ENCODE data around the gene MVP.
A peak's percentile ranks its signal among the peaks of the same experiment; 100 is the strongest.
"Not testable (repeated sequence)": the region's sequence is repeated elsewhere in the genome, so short reads cannot be mapped to it uniquely, and the experiment has no call there.

The MVP gene

GRCh38 chr16:29815793-29816693 is 4.2 kb upstream of the MVP start, which contains the start of gene PAGR1:
TSS of gene PAGR1 (plus strand) at chr16:29816152. CDS start at chr16:29816526, 374 bp downstream.
- peaks cover 32% of the 10 kb centered on the region for H3K36me3 Mint-ChIP-seq (ENCODE audit: low read depth)
- peaks cover 47% of the 10 kb centered on the region for H3K4me1 Mint-ChIP-seq (ENCODE audit: low read depth)
- peaks cover 11% of the 10 kb centered on the region for H3K27me3 Mint-ChIP-seq (ENCODE audit: low read depth)
- peak within 1 kb of the TSS; percentile 90 for H3K4me3 Mint-ChIP-seq
- H3K9me3 Mint-ChIP-seq: no peaks in the 10 kb centered on the region
- H3K27ac Mint-ChIP-seq: peak within 1 kb of the TSS; percentile 95

- H3K4me3 Mint-ChIP-seq: peak overlapping the region; percentile 90
- peaks cover 33% of the 10 kb centered on the region for H3K36me3 Mint-ChIP-seq (ENCODE audit: low read depth)
- peak overlapping the region; percentile 95 for H3K27ac Mint-ChIP-seq
- H3K27me3 Mint-ChIP-seq (ENCODE audit: low read depth): peaks cover 6% of the 10 kb centered on the region
- H3K9me3 Mint-ChIP-seq: no peaks in the 10 kb centered on the region
- H3K4me1 Mint-ChIP-seq (ENCODE audit: low read depth): peaks cover 45% of the 10 kb centered on the region
These were observed 3.4 kb upstream of the MVP start for GRCh38 chr16:29816694-29817441.

DNA sequence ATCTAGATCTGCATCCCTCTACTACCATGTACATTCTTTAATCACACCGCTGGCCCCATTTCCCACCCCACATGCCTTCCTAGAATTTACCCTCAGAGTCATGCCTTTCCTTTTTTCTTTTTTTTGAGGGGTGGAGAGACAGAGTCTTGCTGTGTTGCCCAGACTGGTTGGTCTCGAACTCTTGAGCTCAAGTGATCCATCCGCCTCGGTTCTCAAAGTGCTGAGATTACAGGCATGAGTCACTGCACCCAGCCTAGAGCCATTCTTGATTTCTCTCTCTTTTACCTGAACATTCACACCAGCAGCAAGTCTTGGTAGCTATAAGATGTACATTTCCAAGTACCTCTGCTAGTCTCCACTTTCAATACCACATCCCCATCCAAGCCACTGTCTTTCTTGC is 2.2 kb upstream of the MVP start:
- H3K4me1 Mint-ChIP-seq (ENCODE audit: low read depth): peaks cover 52% of the 10 kb centered on the region
- H3K27me3 Mint-ChIP-seq (ENCODE audit: low read depth): no peaks in the 10 kb centered on the region
- H3K9me3 Mint-ChIP-seq: no peaks in the 10 kb centered on the region
- H3K27ac Mint-ChIP-seq: peak overlapping the region; percentile 64
- peaks cover 33% of the 10 kb centered on the region for H3K36me3 Mint-ChIP-seq (ENCODE audit: low read depth)
- peak overlapping the region; percentile 98 for H3K4me3 Mint-ChIP-seq

GRCh38 chr16:29819506-29819905 is 756 bp upstream of the MVP start:
- Mint-ChIP-seq H3K9me3 (no peaks in the 10 kb centered on the region), H3K27me3 (ENCODE audit: low read depth) (no peaks in the 10 kb centered on the region), H3K4me1 (ENCODE audit: low read depth) (peaks cover 52% of the 10 kb centered on the region), H3K27ac (peak overlapping the region; percentile 92), H3K4me3 (peak overlapping the region; percentile 98), H3K36me3 (ENCODE audit: low read depth) (peaks cover 33% of the 10 kb centered on the region)

DNA sequence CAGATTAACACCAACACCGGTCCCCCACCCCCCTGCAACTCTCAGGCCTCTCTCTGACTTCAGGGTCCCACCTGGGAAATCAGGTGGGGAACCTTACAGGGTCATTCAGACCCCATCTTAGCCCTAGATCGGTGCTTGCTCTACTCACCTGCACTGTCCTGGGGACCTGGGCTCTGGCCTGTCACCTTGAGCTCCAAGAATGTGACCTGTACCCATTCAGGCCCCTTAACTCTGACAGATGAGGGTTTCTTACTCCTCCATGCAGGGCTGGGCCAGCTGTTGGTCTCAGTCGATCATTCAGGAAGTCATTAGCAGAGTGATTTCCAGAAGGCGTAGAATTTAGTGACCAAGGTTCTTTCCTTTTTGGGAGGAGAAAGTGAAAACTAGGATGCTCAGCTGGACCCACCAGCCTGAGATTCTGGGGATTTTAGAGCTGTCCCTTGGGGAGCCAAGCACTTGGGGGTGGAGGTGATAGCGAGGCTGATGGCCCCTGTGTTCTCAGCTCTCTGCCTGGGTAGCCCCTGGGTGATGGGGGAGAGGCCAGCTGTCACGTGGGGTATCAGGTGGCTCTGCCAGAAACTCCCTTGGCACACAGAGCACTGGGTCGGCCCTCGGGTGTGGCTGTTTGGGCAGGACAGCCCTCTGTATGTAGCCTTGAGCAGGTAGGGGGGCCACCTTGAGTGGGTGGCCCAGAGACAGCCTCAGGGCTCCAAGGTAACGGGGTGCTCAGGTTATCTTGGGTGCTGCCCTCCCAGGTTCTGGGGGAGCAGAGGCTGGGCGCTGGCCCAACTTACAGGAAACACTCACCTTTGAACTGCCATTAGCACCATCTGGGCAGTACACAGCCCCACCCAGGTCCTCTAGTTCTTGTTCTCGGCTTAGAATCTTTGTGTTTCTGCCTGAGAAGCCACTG is 724 bp downstream of the MVP start:
- no peaks in the 10 kb centered on the region for H3K27me3 Mint-ChIP-seq (ENCODE audit: low read depth)
- peak overlapping the region; percentile 98 for H3K4me3 Mint-ChIP-seq
- H3K9me3 Mint-ChIP-seq: no peaks in the 10 kb centered on the region
- H3K27ac Mint-ChIP-seq: peak overlapping the region; percentile 92
- H3K4me1 Mint-ChIP-seq (ENCODE audit: low read depth): peaks cover 55% of the 10 kb centered on the region
- H3K36me3 Mint-ChIP-seq (ENCODE audit: low read depth): peaks cover 38% of the 10 kb centered on the region

DNA sequence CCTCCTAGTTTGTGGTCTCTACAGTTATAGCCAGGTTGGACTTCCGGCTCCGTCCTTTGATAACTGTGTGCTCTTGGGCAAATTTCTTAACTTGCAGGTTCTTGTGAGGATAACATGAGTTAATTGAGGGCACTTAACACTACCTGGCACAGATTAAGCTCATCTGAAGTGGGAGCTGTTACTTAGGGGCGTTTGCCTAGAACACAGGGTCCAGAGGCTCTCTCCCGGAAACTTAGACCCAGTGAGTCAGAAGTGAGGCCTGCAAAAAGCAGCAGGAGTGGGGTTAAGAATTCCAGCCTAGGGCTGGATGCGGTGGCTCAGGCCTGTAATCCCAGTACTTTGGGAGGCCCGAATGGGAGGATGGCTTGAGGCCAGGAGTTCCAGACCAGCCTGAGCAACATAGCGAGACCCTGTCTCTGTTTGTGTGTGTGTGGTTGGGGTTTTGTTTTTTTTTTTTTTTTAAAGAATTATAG is 1.4 kb downstream of the MVP start:
- H3K4me1 Mint-ChIP-seq (ENCODE audit: low read depth): peaks cover 59% of the 10 kb centered on the region
- peak overlapping the region; percentile 92 for H3K27ac Mint-ChIP-seq
- peaks cover 36% of the 10 kb centered on the region for H3K36me3 Mint-ChIP-seq (ENCODE audit: low read depth)
- peak overlapping the region; percentile 98 for H3K4me3 Mint-ChIP-seq
- H3K9me3 Mint-ChIP-seq: no peaks in the 10 kb centered on the region
- no peaks in the 10 kb centered on the region for H3K27me3 Mint-ChIP-seq (ENCODE audit: low read depth)

GRCh38 chr16:29824589-29825144 is 4.4 kb downstream of the MVP start:
- Mint-ChIP-seq H3K27me3 (ENCODE audit: low read depth) (no peaks in the 10 kb centered on the region), H3K4me1 (ENCODE audit: low read depth) (peaks cover 47% of the 10 kb centered on the region), H3K27ac (peak overlapping the region; percentile 80), H3K36me3 (ENCODE audit: low read depth) (peaks cover 27% of the 10 kb centered on the region), H3K4me3 (peak overlapping the region; percentile 70), H3K9me3 (no peaks in the 10 kb centered on the region)

DNA sequence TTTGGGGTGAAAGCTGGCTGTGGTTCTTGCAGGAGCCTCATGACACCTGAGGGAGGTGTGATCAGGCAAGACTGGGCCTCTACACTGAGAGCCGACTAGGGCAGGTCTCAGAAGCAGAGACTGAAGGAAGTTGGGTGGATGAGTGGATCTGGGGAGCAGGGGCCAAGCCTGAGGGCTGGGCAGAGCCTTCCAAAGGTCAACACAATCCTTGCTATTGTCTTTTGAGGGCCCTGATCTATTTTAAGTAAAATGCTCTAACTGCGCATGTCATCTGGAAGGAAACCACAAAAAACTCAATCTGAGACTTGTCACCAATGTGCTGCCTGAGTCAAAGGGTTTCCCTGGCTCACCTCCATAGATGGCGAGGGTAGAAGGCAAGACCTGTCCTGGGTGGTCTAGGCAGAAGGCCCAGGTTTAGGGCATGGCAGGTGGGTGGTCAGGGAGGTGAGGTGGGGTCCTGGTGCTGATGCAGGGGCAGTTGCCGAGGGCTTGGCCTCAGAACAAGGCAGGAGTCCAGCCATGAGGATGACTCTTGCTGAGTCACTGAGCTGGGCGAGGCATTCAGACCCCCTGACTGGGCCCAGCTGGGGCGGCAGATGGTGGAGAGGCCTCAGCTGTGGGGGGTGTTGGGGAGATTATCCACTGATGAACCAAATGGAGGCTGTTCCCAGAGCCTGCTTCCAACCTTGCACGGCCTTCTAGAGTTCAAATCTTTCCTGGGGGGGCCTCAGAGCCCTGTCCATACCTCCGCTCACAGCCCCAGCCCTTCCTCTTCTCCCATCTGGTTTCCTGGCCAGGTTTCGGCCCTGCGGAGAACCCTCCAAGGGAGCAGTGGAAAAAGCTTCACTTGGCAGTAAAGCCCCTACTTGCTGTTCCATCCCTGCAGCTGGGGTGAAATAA is 5.1 kb downstream of the MVP start:
- no peaks in the 10 kb centered on the region for H3K27me3 Mint-ChIP-seq (ENCODE audit: low read depth)
- peak overlapping the region; percentile 70 for H3K4me3 Mint-ChIP-seq
- peak overlapping the region; percentile 80 for H3K27ac Mint-ChIP-seq
- H3K36me3 Mint-ChIP-seq (ENCODE audit: low read depth): peaks cover 22% of the 10 kb centered on the region
- H3K9me3 Mint-ChIP-seq: no peaks in the 10 kb centered on the region
- peaks cover 44% of the 10 kb centered on the region for H3K4me1 Mint-ChIP-seq (ENCODE audit: low read depth)

DNA sequence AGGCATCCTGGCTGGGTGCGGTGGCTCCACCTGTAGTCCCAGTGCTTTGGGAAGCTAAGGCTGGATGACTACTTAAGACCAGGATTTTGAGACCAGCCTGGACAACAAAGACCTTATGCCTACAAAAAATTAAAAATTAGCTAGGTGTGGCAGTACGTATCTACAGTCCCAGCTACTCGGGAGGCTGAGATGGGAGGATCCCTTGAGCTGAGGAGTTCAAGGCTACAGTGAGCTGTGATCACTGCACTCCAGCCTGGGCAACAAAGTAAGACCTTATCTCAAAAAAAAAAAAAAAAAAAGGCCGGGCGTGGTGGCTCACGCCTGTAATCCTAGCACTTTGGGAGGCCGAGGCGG is 6.1 kb downstream of the MVP start:
- peak overlapping the region; percentile 74 for H3K4me3 Mint-ChIP-seq
- H3K27me3 Mint-ChIP-seq (ENCODE audit: low read depth): no peaks in the 10 kb centered on the region
- peaks cover 20% of the 10 kb centered on the region for H3K36me3 Mint-ChIP-seq (ENCODE audit: low read depth)
- H3K27ac Mint-ChIP-seq: peak overlapping the region; percentile 83
- H3K9me3 Mint-ChIP-seq: no peaks in the 10 kb centered on the region
- peaks cover 44% of the 10 kb centered on the region for H3K4me1 Mint-ChIP-seq (ENCODE audit: low read depth)

- Mint-ChIP-seq H3K36me3 (ENCODE audit: low read depth) (peaks cover 32% of the 10 kb centered on the region), H3K27ac (peak overlapping the region; percentile 36), H3K27me3 (ENCODE audit: low read depth) (no peaks in the 10 kb centered on the region), H3K4me3 (no peak overlapping the region), H3K9me3 (no peaks in the 10 kb centered on the region), H3K4me1 (ENCODE audit: low read depth) (peaks cover 19% of the 10 kb centered on the region)
These were observed 10.5 kb downstream of the MVP start for GRCh38 chr16:29830774-29831173.

DNA sequence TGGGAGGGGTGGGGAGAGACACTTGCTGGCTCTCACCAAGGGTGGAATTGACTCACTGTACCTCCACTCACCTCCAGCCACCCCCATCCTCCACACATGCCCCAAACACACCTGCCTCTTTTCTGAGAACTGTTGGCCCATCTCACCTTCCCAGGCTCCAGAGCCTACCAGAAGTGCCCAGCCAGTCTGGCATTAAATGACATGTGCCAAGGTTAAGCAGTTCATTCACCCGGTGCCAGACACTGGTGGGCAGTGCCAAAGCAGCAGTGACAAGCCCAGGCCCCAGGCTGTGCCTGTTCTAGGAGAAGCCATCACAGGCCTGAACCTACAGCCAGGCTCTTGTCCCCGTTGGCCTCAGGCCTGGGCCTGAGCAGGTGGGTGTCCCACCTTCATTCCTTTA is 11.2 kb downstream of the MVP start:
- Mint-ChIP-seq H3K27ac (no peak overlapping the region), H3K4me3 (no peak overlapping the region), H3K36me3 (ENCODE audit: low read depth) (peaks cover 35% of the 10 kb centered on the region), H3K9me3 (no peaks in the 10 kb centered on the region), H3K4me1 (ENCODE audit: low read depth) (peaks cover 14% of the 10 kb centered on the region), H3K27me3 (ENCODE audit: low read depth) (no peaks in the 10 kb centered on the region)

DNA sequence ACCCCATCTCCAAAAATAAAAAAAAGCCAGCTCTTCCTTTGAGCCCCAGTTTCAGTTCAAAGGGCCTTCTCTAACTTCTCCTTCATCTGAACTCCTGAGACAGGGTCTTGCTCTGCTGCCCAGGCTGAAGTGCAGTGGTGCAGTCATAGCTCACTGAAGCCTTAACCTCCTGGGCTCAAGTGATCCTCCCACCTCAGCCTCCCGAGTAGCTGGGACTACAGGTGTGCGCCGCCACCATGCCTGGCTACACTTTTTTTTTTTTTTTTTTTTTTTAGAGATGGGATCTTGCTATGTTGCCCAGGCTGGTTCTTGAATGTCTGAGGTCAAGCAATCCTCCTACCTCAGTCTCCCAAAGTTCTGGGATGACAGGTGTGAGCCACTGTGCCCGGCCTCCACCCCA is 13.0 kb downstream of the MVP start:
- peaks cover 37% of the 10 kb centered on the region for H3K36me3 Mint-ChIP-seq (ENCODE audit: low read depth)
- not testable (repeated sequence) for H3K4me3 Mint-ChIP-seq; H3K27ac Mint-ChIP-seq; H3K4me1 Mint-ChIP-seq (ENCODE audit: low read depth); H3K27me3 Mint-ChIP-seq (ENCODE audit: low read depth); H3K9me3 Mint-ChIP-seq

- H3K4me1 Mint-ChIP-seq (ENCODE audit: low read depth): peaks cover 3% of the 10 kb centered on the region
- no peaks in the 10 kb centered on the region for H3K27me3 Mint-ChIP-seq (ENCODE audit: low read depth)
- no peak overlapping the region for H3K27ac Mint-ChIP-seq
- no peak overlapping the region for H3K4me3 Mint-ChIP-seq
- no peaks in the 10 kb centered on the region for H3K9me3 Mint-ChIP-seq
- peaks cover 39% of the 10 kb centered on the region for H3K36me3 Mint-ChIP-seq (ENCODE audit: low read depth)
These were observed 13.8 kb downstream of the MVP start for GRCh38 chr16:29834079-29834478.
